Activated CD4-positive, alpha-beta T cell treated with anti-CD3 and anti-CD28 coated beads, Interleukin-2, amount 50 U/mL, for 16 hours (primary cell): ENCODE data around the gene NDUFS8.

Source experiments
- DNase-seq: peaks from one replicate; pipeline ENCODE4 v3.0.0-alpha.2; 2020

Gene NDUFS8

GRCh38 chr11:68038226-68038717, 7.8 kb downstream of the NDUFS8 start:
- DNase-seq, result no peak

GRCh38 chr11:68038718-68039525, 8.4 kb downstream of the NDUFS8 start, which contains the start of gene TCIRG1:
TCIRG1 (plus strand) TSS chr11:68039025; CDS start chr11:68041272, 2,247 bp downstream.
- DNase-seq, result peak; percentile 74

- no peak for DNase-seq
These were observed 9.1 kb downstream of the NDUFS8 start for GRCh38 chr11:68039526-68040086.

DNA sequence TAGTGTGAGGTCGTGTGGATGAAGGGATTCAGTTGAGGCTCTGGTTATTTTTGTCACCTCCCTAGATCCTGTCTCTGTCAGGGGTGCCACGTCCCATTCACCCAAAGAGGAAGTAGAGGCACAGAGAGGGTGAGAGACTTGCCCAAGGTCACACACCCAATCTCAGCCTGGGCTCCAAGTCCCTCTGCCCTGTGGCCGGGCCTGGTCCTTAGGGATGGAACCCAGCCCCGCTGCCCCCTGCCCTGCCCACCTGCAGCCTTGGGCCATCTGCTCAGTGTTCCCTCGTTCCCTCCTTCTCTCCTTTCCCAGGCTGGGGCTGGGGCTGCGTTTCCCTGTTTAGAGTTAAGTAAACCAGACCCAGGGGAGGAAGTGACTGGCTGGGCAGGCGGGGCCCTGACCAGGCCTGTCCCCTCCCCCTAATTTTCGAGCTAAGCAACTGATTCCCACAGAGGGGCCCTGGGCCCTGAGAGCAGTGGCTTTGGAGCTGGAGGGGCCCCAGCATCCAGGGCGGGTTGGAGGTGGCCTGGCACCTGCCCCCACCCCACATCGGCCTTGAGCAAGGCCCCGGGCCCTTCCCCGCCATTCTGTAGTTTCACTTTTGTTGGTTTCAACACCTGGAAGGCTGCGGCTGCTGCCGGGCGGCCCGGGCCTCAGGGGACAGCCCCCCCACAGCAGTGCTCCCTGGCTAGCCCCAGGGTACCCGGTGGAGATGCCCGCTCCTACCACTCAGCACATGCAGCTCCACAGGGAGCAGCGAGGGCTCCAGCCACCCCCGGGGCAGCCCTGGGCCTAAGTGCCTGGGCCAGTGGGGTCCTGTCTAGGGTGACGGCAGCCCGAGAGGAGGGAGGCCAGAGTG, 9.8 kb downstream of the NDUFS8 start:
- DNase-seq, result peak; percentile 51

DNA sequence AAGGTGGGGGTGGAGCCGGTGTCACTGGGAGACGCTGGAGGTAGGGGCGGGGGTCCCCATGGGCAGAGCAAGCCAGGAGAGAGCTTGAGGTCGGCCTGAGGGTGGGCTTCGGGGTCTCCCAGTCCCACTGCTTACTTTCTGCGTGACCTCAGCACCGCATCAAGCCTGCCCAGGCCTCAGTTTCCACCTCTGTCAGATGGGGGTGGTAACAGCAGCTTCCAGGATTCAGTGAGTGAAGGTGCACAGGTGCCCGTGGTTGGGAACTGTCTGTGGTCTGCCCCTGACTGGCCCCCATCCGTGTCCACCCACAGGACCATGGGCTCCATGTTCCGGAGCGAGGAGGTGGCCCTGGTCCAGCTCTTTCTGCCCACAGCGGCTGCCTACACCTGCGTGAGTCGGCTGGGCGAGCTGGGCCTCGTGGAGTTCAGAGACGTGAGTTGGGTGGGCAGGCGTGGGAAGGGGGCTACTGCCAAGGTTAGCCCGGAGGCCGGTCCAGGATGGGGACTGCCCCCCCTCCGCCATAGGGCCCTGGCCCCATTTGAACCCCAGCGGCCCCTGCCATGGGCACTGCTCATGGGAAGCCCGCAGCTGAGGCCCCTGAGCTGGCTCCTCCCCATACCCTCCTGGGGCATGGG, 10.6 kb downstream of the NDUFS8 start:
- DNase-seq, result no peak

DNA sequence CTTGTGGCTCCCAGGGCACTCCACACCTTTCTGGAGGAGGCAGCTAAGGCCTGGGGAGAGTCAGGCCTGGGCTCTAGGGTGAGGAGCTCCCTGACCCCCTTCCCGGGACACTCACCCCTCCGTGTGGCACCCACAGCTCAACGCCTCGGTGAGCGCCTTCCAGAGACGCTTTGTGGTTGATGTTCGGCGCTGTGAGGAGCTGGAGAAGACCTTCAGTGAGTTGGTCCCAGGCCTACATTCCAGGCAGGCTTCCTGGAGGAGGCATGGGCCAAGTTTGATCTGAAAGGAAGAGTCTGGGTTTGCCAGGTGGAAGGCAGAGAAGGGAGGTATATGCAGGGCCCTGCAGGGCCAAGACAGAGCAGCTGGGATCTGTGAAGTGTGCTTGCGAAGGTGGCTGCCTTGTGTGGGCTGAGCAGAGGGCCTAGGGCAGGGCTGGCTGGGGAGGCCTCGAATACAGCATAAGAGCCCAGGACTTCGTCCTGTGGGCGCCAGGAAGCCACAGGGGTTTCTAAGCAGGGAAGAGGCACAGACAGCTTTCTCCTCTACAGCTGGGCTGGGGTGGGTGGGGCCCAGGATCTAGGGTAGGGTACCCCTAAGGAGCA, 11.2 kb downstream of the NDUFS8 start:
- DNase-seq, result no peak

DNA sequence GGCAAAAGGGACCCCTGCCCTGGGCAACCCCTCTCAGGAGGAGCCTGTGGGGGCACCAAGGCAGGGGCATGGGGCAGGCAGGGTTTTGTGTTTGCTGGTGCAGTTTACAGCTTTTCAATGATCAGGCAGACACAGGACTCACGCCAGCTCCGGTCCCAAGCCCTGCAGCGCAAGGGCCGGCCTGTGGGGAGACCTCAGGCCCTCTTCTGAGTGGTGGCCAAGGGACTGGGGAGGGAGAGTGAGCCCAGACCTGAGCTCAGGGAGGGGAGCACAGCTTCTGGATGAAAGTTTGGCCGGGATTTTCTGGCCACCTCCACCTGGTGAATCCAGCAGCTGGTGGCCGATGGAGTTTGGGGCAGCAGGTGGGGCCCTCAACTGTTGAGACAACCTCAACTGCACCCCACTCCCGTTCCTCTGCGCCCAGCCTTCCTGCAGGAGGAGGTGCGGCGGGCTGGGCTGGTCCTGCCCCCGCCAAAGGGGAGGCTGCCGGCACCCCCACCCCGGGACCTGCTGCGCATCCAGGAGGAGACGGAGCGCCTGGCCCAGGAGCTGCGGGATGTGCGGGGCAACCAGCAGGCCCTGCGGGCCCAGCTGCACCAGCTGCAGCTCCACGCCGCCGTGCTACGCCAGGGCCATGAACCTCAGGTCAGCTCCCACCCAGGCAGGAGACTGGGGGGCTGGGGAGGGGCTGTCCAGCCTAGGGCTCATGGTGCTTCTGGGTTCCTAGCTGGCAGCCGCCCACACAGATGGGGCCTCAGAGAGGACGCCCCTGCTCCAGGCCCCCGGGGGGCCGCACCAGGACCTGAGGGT, 11.9 kb downstream of the NDUFS8 start:
- DNase-seq, result no peak

DNA sequence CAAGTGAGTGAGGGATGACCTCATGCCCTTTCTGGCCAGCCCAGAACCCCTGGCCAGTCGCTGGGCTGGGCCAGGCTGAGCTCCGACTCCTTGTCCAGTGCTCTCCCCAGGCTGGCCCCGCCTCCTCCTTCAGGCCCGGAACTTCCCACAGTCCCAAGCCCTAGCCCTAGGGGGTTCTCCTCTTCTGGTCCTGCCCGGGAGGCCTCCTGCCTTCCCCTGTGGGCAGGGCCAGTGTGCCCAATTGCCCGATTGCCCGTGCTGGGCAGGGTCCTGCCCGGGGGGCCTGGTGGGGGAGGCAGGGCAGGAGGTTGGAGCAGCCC, 12.5 kb downstream of the NDUFS8 start:
- no peak for DNase-seq

GRCh38 chr11:68043349-68044144, 13.1 kb downstream of the NDUFS8 start:
- DNase-seq, result no peak

GRCh38 chr11:68044145-68044813, 13.8 kb downstream of the NDUFS8 start:
- DNase-seq, result no peak

- DNase-seq, result no peak
These were observed 14.4 kb downstream of the NDUFS8 start for GRCh38 chr11:68044898-68045351.

DNA sequence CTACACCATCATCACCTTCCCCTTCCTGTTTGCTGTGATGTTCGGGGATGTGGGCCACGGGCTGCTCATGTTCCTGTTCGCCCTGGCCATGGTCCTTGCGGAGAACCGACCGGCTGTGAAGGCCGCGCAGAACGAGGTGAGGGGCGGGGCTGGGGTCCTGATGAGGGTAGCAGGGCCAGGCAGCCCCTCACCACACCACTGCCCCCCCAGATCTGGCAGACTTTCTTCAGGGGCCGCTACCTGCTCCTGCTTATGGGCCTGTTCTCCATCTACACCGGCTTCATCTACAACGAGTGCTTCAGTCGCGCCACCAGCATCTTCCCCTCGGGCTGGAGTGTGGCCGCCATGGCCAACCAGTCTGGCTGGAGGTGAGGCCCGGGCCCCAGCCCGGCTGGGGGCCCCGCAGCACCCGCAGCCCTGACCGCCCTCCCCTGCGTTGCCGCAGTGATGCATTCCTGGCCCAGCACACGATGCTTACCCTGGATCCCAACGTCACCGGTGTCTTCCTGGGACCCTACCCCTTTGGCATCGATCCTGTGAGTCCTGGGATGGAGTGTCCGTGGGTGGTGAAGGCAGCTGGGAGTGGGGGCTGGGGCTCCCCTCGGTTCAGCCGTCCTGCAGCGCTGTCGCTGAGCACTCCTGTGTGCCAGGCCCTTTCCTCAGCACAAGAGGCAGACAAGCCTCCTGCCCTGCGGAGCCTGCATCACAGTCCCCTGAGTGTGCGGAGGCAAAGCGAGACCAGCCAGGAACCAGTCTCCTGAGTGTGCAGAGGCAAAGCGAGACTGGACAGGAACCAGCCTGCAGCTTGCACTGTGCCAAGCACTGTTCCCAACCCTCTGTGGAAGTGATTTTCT, 17.2 kb downstream of the NDUFS8 start:
- no peak for DNase-seq

- no peak for DNase-seq
These were observed 18.4 kb downstream of the NDUFS8 start for GRCh38 chr11:68048681-68049508.

GRCh38 chr11:68049509-68050370, 19.3 kb downstream of the NDUFS8 start:
- DNase-seq, result no peak

DNA sequence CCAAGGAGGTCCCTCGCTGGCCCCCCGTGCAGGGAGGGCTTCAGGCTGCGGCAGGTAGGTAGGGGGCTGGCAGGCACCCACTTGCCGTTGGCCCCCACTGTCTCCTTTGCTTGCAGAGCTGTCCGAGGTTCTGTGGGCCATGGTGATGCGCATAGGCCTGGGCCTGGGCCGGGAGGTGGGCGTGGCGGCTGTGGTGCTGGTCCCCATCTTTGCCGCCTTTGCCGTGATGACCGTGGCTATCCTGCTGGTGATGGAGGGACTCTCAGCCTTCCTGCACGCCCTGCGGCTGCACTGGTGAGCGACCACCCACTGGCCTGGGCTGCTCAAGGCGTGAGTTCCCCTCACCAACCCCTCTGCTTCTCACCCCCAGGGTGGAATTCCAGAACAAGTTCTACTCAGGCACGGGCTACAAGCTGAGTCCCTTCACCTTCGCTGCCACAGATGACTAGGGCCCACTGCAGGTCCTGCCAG, 19.9 kb downstream of the NDUFS8 start:
- DNase-seq, result no peak

- no peak for DNase-seq
These were observed 21.0 kb downstream of the NDUFS8 start for GRCh38 chr11:68051191-68052136.
